ENCODE measurements around the gene PDE11A.

The PDE11A gene

GRCh38 chr2:177592397-177592796 is 480.2 kb downstream of the PDE11A start:
- FAIRE-seq = no peak

DNA sequence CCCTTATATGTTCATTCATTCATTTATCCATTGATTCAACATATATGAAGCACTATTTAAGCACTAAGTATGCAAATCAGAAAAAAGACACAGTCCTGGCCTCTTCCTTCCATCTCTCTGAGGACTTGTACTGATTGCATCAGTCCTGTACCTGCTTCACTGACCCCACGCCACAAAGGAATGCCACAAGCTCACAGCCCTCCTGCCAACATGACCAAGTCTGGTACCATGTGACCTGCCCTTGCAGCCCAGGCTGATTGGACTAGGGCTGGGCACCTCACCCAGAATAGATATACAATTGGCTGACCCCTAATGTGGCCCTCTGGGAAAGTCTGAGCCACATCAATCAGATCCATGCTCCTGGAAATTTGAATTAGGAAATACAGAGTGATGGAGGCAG is 483.4 kb downstream of the PDE11A start:
- FAIRE-seq = no peak

- FAIRE-seq = no peak
These were observed 483.9 kb downstream of the PDE11A start for GRCh38 chr2:177588671-177589070.

GRCh38 chr2:177587371-177587770 is 485.2 kb downstream of the PDE11A start:
- no peak for FAIRE-seq

- FAIRE-seq = no peak
These were observed 486.4 kb downstream of the PDE11A start for GRCh38 chr2:177586154-177586553.

DNA sequence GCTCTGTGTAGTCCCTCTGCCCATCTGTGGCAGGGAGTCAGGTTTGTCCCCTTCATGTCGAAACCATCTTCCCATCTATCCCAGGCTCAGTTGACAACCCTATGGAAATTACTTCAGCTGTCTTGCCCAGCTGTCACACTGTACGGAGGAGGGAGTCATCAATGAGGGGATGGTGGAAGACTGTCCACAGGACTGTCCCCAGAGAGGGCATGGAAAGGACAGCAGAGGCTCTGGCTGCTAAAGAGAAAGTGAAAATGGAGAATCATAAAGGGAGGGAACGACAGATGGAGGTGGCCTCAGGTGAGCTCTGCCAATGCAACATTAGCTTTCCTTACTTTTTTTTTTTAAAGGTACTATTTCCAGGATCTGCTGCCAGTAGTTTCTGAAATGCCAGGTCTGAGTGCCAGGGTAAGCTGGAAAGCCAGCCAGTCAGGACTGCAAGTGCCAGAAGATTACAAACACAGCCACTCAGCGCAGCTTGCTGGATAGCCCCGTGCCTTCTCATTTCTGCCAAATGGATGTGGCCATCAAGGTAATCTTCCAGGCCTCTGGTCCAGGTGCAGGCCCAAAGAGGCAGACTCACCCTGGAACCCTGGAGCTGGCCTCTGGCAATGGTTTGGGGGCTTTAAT is 487.2 kb downstream of the PDE11A start:
- FAIRE-seq = no peak

- no peak for FAIRE-seq
These were observed 488.4 kb downstream of the PDE11A start for GRCh38 chr2:177584030-177584692.

- FAIRE-seq = no peak
These were observed 490.6 kb downstream of the PDE11A start for GRCh38 chr2:177582000-177582399.

DNA sequence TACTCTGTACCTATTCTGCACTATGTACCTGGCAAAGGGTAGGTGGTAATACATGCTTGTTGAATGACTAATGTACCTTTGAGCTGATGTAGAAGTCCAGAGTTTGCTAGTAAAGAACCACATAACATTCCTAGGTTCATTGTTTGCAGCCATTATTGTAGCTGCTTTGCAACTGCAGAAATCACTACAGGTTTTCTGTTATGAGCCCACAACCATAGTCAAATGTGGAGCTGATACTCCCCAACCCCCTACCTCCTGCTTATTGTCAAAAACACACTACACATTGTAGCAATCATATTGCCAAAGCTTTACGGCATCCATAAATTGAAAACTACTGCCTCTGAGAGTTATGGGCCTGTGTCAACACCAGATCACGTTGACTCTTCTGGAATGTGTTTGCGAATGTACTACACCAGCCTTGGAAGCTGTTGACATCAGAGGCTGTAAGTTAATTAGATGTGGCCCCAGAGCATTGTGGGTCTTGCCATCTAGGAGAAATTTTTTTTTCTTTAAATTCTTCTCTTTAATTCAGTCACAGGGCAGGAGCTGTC is 493.0 kb downstream of the PDE11A start:
- no peak for FAIRE-seq

DNA sequence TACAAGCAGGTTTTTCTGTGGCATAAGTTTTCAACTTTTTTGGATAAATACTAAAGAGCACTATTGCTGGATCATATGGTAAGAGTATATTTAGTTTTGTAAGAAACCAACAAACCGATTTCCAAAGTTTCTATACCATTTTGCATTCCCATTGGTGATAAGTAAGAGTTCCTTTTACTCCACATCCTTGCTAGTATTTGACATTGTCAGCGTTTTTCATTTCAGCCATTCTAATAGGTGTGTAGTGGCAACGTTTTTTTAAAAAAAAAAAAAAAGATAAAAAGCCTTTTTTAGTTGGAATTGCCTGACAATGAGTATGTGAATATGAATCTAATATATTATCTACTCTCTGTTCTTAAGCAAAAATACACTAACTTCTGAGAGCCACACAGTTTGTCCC is 494.1 kb downstream of the PDE11A start:
- no peak for FAIRE-seq

DNA sequence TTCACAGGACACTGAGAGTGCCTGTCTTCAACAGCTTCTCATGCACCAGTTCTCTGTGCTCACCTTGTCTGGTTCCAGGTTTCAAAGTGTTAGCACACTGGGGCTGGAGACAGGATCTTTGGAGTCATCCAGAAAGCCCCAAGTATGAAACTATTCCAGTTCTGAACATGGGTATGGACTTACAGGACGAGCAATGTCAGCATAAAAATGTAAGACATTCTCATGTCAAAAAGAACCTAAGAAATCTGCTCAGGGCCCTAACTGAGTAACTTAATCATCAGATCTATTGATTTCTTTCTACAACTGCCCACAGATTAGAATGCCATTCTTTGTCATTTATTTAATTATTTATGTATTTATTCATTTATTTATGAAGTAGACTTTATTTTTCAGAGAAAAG is 495.5 kb downstream of the PDE11A start:
- FAIRE-seq = no peak

- FAIRE-seq = no peak
These were observed 497.2 kb downstream of the PDE11A start for GRCh38 chr2:177575358-177575757.

DNA sequence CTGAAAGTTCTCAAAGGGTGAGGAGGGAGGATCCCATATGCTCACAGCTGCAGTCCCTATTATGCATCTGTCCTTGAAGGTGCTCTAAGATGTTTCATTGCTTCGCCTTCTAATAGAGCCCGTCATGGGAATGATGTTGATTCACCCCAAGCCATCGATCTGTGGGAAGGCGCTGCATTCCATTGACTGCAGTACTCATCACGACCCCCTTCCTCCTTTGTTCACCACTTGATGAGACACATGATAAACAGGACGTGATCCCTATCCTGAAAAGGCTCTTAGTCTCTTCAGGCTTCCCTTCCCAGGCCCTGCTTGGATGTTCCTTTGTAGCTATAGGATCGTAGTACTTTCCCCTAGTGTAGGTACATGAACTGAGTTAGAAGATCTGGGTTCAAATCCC is 498.2 kb downstream of the PDE11A start:
- no peak for FAIRE-seq

Measured in colon (tissue), 2 donors.